Right kidney (tissue), 1 donor: ENCODE measurements around the gene EPHA1.

ENCODE experiments used
- DNase-seq: peaks from one replicate; pipeline ENCODE4 v3.0.0-alpha.2; 2016

The EPHA1 gene

GRCh38 chr7:143389316-143390103 is 19.1 kb downstream of the EPHA1 start:
- no peak for DNase-seq

GRCh38 chr7:143388491-143389101 is 20.1 kb downstream of the EPHA1 start:
- no peak for DNase-seq

GRCh38 chr7:143388051-143388450 is 20.6 kb downstream of the EPHA1 start:
- DNase-seq: no peak

DNA sequence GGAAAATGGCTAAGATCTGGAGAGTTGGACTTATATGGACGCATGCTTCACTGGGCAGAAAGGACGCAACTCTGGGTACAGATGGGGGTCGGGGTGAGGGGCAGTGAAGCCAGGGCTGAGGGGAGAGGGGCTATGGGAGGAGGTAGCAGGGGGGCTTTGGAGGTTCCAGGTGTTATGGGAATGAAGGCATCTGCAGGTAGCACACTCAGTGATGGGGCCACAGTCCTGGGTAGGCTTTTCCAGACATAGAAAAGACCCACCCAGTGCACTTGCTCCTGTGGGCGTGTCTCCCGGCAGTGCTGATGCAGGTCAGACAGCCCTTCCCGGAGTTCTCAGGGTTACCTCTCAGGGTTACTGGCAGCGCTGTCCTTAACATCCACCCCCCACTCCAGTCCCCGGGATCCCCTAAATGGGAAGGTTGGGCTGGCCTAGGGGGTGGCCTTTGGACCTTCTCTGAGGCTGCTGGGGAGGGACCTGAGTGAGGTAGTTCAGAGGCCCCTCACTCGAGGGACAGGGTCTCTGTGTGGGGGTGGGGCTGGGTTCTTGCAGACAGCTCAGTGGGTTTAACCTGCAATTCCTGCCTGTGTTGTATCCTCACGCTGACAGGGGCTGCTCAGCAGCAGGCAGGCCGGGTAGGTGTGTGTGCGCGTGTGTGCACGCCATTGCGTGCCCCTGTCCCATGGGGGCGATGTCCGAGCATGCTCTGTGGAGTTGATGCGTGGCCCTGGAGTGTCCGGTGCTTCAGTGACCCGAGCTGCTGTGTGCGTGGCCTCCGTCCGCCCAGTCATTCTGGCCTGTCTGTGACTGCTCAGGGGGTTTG is 21.3 kb downstream of the EPHA1 start:
- no peak for DNase-seq

DNA sequence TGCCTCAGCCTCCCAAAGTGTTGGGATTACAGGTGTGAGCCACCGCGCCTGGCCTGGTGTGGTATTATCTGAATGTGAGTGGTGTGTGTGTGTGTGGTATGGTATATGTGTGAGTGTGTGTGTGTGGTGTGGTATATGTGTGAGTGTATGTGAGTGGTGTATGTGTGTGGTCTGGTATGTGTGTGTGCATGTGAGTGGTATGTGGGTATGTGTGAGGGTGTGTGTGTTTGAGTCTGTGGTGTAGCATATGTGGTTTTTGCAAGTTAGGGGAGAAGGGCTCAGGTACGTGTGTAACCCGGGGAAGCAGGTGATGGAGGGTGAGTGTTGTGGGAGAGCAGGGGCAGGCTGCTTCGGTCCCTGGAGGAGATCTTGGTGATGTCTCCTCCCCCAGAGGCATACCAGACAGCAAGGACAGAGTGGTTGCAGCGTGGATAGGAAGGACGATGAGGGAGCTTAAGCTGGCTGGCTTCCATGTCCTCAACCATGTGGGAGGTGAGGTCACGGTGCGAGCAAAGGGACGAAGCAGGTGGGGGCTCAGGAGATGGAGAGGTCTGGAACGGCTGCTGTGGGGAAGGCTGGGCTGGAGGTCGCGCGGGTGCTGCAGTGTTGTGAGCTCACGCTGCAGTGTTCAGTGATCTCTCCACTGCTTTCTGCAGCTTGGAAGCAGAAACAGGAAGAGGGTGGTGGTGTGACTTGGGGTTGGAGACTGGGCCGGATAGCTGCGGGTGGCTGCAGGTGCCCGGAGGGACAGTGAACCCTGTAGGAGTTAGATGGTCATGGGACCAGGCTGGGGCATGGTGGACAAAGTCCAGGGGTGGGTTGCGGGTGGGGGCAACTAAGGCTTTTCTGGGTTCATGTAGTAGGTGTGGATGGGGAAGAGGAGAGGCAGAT is 22.5 kb downstream of the EPHA1 start:
- no peak for DNase-seq

- no peak for DNase-seq
Observed at GRCh38 chr7:143384661-143385631, 23.7 kb downstream of the EPHA1 start.

DNA sequence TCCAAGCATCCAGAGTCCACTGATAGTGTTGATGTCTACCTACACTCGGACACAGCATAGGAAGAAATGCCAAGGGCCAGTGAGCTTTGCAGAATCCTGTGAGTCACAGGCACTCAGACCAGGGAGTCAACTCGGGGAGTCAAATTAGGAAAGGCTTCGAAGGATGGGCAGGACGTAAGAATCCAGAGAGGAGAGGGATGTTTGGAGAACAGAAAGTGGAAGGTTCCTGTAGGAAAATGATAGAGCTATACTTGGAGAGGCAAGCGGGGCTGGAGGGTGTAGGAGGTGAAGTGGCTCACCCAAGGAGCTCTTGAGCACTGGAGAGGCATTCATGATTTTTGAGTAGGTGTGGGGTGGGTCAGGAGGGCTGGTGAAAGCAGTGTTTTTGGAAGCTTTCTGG is 24.5 kb downstream of the EPHA1 start:
- DNase-seq: no peak

DNA sequence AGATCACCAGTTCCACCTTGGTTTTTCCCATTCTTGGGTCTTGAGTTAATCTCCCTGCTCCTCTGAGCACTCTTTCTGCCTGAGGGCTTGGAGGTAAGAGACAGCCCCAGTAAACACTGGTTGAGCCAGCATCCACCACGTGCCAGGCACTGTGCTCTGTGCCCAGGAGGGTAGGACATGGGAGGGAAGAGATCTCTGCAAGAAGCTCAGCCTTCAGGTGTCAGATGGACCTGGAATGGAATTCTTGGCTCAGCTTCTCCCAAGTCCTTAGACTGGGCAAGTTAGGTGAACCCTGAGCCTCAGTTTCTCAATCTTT is 25.1 kb downstream of the EPHA1 start:
- DNase-seq: no peak

- DNase-seq: no peak
Observed at GRCh38 chr7:143382791-143383641, 25.6 kb downstream of the EPHA1 start.

DNA sequence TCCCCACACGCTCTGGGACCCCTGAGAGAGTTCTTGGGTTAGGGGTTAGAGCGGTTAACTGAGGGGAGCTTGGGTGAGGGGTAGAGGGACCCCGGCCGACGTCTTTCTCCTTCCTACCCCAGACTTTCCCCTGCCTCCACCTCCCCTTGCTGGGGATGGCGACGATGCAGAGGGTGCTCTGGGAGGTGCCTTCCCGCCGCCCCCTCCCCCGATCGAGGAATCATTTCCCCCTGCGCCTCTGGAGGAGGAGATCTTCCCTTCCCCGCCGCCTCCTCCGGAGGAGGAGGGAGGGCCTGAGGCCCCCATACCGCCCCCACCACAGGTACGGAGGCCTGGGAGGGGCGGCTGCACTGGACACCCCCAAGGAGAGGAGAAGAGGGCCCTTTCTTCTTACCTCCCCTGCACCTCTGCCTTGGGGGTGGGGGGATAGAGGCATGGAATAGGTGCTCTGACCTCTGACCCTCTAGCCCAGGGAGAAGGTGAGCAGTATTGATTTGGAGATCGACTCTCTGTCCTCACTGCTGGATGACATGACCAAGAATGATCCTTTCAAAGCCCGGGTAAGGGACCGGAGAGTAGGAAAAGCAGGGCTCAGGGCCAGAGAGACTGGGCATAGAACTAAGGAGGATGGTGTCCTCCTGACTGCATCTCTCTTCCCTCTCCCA is 26.4 kb downstream of the EPHA1 start:
- DNase-seq: no peak

- DNase-seq: peak; percentile 75
Observed at GRCh38 chr7:143381427-143382125, 27.1 kb downstream of the EPHA1 start.

- peak; percentile 37 for DNase-seq
Observed at GRCh38 chr7:143380646-143381426, 27.8 kb downstream of the EPHA1 start, which contains the start of gene ZYX. Gene ZYX, plus strand, starts transcription at chr7:143381345. Its CDS starts 227 bp downstream, at chr7:143381572.

- peak; percentile 97 for DNase-seq
Observed at GRCh38 chr7:143380260-143380645, 28.4 kb downstream of the EPHA1 start.

DNA sequence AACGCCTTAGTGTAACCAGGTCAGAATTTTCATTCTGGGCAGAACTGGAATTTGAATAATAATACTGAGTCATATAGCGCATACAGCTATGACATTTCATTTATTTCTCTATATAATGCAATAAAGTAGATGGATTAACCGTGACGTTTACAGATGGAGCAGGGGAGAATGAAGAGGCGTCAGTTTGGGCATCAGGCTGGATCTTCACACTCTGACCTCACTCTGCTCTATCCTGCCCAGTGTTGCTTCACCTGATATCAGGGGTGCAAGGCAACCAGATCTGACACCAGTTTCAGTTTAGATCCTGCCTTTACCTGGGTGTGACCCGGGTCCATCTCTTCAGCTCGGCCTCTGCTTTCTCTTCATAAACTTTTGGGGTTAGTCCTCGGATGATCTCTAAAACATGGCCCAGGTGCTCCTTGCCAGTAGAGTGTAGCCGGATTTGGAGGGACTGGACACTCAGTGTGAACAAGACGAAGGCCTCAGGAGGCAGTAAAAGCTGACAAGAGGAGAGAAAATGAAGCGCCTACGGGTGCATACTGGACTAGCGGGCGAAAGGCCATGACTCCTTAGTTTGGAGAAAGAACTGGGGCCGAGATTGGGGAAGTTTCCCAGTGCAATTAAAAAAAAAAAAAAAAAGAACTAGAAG is 28.9 kb downstream of the EPHA1 start:
- DNase-seq: no peak

- no peak for DNase-seq
Observed at GRCh38 chr7:143376396-143376795, 32.3 kb downstream of the EPHA1 start.

DNA sequence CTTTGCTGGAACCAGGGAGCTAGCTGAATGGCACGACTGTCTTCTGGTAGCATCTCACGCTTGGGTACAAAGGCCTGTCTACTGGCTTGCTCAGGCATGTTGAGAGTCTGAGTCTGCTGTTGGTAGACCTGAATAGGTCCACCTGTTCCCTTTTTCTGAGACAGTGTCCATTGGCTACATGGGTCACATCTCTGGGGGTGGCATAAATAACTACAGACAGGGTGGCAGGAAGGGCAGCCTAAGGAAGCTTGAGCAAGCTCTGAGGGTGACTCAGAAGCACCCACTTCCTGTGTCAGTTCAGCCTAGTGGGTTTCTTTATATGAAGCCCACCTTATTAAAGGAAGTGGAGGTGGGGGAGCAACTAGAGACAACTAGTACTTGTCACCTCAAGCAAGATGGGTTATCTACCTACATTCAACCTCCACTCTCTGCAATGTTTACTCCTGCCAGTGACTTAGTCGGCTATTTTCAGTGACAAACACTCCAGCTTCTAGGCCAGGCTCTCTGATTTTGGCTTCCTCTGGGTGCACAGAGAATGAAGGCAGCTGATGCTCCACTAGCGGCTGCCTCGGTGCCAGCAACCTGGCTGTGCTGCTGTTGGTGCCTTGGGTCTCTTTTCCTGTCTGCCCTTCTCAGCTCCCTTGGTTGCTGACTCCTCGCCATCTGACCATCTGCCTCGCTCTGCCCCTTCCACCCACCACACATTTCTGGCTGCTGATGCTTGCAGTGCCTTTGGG is 33.2 kb downstream of the EPHA1 start:
- no peak for DNase-seq

- DNase-seq: no peak
Observed at GRCh38 chr7:143374561-143374960, 34.1 kb downstream of the EPHA1 start.
